ENCODE results near the gene KIF19.

The KIF19 gene

GRCh38 chr17:74305865-74306654 lies 20.0 kb upstream of the KIF19 start:
- DNase-seq (ENCODE audit: low read depth): no peak

- DNase-seq (ENCODE audit: low read depth): no peak
These were observed 17.8 kb upstream of the KIF19 start for GRCh38 chr17:74307984-74308773.

- no peak for DNase-seq (ENCODE audit: low read depth)
These were observed 16.1 kb upstream of the KIF19 start for GRCh38 chr17:74309902-74310301.

- DNase-seq (ENCODE audit: low read depth): no peak
These were observed 11.1 kb upstream of the KIF19 start for GRCh38 chr17:74314877-74315276.

GRCh38 chr17:74316220-74316619 lies 9.8 kb upstream of the KIF19 start:
- no peak for DNase-seq (ENCODE audit: low read depth)

GRCh38 chr17:74317071-74317470 lies 9.0 kb upstream of the KIF19 start:
- DNase-seq (ENCODE audit: low read depth): no peak

- DNase-seq (ENCODE audit: low read depth): no peak
These were observed 7.6 kb upstream of the KIF19 start for GRCh38 chr17:74318391-74318790.

GRCh38 chr17:74324521-74324920 lies 1.5 kb upstream of the KIF19 start:
- no peak for DNase-seq (ENCODE audit: low read depth)

GRCh38 chr17:74325376-74325742 lies 667 bp upstream of the KIF19 start:
- no peak for DNase-seq (ENCODE audit: low read depth)

- no peak for DNase-seq (ENCODE audit: low read depth)
These were observed 480 bp downstream of the KIF19 start for GRCh38 chr17:74326506-74326905.

- DNase-seq (ENCODE audit: low read depth): no peak
These were observed 2.5 kb downstream of the KIF19 start for GRCh38 chr17:74328487-74328886.

- no peak for DNase-seq (ENCODE audit: low read depth)
These were observed 3.4 kb downstream of the KIF19 start for GRCh38 chr17:74329378-74329777.

GRCh38 chr17:74330446-74330845 lies 4.4 kb downstream of the KIF19 start:
- DNase-seq (ENCODE audit: low read depth): no peak

GRCh38 chr17:74332017-74332650 lies 6.1 kb downstream of the KIF19 start:
- DNase-seq (ENCODE audit: low read depth): no peak

- DNase-seq (ENCODE audit: low read depth): no peak
These were observed 6.8 kb downstream of the KIF19 start for GRCh38 chr17:74332763-74333283.

- no peak for DNase-seq (ENCODE audit: low read depth)
These were observed 8.5 kb downstream of the KIF19 start for GRCh38 chr17:74334393-74335039.

- DNase-seq (ENCODE audit: low read depth): no peak
These were observed 9.6 kb downstream of the KIF19 start for GRCh38 chr17:74335529-74336062.

GRCh38 chr17:74336307-74336706 lies 10.3 kb downstream of the KIF19 start:
- no peak for DNase-seq (ENCODE audit: low read depth)

GRCh38 chr17:74337834-74338500 lies 11.9 kb downstream of the KIF19 start:
- DNase-seq (ENCODE audit: low read depth): no peak

GRCh38 chr17:74339537-74340195 lies 13.6 kb downstream of the KIF19 start:
- no peak for DNase-seq (ENCODE audit: low read depth)

GRCh38 chr17:74340470-74341023 lies 14.5 kb downstream of the KIF19 start:
- no peak for DNase-seq (ENCODE audit: low read depth)

All from fibroblast of gingiva (primary cell).